A673 (cell line): ENCODE data around the gene SUMO3.

ENCODE experiments used
- EZH2 ChIP-seq: fragments of 200-600 bp; sonication (generic); IDR thresholded peaks from 2 replicates; pipeline ENCODE4 v1.6.1; 2017; ENCODE audit warnings: borderline replicate concordance, low read depth, mild to moderate bottlenecking, mixed read lengths, antibody characterized with exemption, low read length; ENCODE audit not compliant: poor library complexity, severe bottlenecking
- TF ChIP-seq, protein P1 (sequence below): fragments of 300-800, 200-600 bp; sonication (generic); conservative IDR thresholded peaks from 2 replicates; pipeline ENCODE4 v1.5.1; 2017; ENCODE audit warnings: low read depth, mild to moderate bottlenecking, antibody characterized with exemption, low read length, moderate library complexity, mixed read lengths

DNA sequence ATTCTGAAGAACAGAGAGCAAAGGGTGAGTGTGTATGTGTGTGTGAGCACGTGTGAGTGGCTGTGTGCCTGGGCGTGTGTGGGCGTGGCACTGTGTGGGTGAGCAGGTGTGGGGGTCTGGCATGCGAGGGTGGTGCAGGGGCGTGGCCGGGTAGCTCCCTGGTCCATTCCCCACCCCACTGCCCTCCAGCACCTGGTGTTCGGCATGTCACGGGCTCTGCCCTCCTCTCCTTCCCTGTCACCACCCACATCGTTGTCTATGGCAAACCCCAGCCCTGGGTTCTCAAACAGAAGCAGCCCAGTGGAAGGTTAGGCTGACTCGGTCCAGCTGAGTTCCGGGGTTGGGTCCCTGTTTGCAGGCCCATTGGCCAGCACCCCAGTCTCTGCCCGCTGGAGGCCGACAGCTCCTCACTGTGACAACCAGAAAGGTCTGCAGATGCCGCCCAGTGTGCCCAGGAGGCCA, 56.1 kb downstream of the SUMO3 start:
- TF ChIP-seq, protein P1, sequence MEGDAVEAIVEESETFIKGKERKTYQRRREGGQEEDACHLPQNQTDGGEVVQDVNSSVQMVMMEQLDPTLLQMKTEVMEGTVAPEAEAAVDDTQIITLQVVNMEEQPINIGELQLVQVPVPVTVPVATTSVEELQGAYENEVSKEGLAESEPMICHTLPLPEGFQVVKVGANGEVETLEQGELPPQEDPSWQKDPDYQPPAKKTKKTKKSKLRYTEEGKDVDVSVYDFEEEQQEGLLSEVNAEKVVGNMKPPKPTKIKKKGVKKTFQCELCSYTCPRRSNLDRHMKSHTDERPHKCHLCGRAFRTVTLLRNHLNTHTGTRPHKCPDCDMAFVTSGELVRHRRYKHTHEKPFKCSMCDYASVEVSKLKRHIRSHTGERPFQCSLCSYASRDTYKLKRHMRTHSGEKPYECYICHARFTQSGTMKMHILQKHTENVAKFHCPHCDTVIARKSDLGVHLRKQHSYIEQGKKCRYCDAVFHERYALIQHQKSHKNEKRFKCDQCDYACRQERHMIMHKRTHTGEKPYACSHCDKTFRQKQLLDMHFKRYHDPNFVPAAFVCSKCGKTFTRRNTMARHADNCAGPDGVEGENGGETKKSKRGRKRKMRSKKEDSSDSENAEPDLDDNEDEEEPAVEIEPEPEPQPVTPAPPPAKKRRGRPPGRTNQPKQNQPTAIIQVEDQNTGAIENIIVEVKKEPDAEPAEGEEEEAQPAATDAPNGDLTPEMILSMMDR, result no peak
- no peak for TF ChIP-seq EZH2
